GM19099 (cell line): ENCODE measurements around the gene OXSR1.
A peak's percentile ranks its signal among the peaks of the same experiment; 100 is the strongest.

Experiments
- POLR2A ChIP-seq: IDR thresholded peaks from 3 replicates; pipeline ENCODE4 v1.6.1; 2011; ENCODE audit warnings: low read depth; ENCODE audit not compliant: insufficient read length; ENCODE audit errors: extremely low read depth

OXSR1 gene

DNA sequence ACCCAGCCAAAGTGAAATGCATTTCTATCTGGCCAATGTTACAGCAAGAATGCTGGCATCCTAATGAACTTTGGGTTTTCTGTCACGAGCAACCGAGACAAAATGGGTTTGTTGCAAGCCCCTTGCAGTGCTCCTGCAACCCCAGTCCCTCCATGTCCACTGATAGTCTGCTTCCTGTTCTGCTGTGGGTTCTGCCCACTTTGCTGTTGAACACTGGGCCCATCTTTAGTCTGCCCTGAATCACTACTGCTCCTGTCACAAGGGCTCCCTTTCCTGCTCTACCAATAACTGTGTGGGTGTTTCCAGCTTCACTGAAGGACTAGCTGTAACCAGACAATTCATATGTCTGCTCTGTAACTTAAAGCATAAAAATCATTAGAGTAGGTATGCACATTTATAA is 12.7 kb upstream of the OXSR1 start:
- no peak for TF ChIP-seq POLR2A

GRCh38 chr3:38153221-38153620 is 12.1 kb upstream of the OXSR1 start:
- TF ChIP-seq POLR2A = no peak

DNA sequence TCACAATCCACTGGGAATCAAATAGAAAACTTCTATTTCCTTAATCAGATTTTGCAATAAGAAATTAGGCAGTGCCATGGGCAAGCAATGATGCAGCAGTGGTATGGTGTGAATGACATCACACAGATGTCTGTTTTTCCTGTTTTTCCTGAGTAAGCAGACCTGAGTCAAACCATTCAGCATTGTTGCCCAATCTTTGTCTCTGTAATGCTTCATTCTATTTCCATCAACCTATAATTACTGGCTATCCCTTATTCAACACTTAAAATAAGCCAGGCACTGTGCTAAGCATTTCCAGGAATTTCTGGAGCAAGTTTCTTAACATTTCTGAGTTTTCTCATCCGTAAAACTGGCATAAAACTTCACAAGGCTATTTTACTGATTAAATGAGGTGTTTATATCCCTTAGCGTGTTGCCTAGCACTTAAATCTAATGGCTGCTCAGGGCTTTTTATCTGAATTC is 11.3 kb upstream of the OXSR1 start:
- no peak for TF ChIP-seq POLR2A

DNA sequence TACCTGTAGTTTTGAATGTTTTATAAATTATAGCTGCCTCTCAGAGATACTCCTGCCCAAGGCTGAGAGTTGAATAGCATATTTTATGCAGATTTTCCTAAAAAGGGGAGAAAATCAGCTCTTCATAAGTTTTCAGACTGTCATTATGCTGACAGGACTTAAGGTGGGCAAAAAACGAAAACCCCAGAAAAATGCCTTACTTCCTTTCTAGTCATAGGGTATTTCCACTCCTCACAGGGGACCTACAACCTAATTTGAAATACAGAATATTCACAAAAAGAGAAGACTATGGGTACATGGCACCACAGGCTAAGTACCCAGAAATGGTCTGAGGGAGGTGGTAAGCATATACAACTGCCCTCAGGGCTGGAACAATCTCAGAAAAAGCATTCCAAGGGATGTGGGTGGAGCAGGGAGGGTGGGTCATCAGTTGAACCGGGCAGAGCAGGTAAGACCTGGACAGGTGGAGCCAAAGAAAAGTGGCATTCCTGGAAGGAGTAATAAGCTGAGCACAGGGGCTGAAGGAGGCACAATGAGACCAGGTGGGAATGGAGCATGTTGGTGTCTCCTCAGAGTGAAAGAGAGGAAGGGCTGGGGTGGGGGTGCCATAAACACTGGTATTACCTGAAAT is 10.6 kb upstream of the OXSR1 start:
- no peak for TF ChIP-seq POLR2A

DNA sequence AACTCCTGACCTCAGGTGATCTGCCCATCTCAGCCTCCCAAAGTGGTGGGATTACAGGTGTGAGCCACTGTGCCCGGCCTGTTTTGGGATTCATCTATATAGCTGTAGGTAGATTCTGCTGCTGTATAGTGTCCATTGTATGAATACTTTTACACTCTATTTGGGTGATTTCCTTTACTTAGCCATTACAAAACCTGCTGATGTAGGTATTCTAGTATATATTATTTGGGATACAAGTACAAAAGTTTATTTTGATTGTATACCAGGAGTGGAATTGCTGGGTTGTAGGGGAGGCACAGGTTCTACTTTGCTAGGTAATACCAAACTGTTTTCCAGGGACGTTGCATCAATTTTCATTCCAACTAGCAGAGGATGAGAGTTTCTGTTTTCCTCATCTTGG is 9.5 kb upstream of the OXSR1 start:
- no peak for TF ChIP-seq POLR2A

DNA sequence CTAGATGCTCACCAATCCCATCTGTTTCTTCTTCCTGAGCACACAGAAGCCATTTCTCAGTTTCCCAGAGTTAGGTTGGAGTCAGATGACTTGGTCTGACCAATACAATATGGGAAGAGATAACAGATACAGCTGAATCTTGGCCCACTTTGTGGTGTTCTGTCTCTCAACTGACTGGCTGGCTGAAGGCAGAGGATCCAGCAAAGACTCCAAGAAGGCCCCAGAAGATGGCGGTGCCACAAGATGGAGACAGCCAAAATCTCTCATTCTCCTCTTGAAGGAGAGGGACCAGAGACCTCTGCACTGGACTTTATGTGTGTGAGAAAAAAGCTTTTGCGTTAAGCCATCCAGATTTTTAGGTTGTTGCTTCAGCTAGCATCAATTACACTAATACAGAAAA is 8.2 kb upstream of the OXSR1 start:
- TF ChIP-seq POLR2A = no peak

DNA sequence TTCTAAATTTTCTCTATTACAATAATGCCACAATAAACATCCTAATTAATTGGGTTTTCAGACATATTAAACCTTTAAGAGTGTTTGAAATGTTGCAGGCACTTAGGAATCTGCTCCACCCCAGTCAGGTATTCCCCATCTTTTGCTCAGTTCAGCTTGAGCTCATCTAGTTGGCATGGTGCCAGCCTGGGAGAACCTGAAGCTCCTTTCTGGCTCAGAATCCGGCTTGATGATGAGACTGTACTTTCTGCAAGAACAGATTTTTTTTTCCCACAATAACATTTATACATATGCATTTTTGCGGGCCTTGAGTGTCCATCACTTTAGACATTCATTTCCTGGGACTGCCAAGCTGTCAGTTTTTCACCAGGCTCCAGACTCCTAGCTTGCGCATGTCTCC is 7.7 kb upstream of the OXSR1 start:
- TF ChIP-seq POLR2A = no peak

DNA sequence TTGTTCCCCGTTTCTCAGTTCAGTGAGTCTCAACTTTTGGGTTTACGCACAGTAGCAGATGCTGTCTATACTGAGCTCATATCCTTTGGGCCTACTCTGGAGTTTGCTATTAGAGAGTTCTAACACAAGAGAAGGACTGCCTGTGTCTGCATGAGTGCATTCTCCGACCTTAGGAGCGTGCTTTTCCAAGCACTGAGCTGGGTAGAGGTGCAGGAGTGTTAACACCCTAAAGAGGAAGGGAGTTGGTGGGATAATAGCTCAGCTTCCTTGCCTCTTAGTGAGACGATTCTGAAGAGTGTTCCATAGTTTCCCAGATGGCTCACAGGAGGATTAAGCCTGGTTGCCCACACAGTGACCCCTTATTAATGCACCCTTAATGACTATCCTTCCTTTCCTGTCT is 6.9 kb upstream of the OXSR1 start:
- TF ChIP-seq POLR2A = no peak

- no peak for TF ChIP-seq POLR2A
Observed at GRCh38 chr3:38163117-38163840, 2.1 kb upstream of the OXSR1 start.

DNA sequence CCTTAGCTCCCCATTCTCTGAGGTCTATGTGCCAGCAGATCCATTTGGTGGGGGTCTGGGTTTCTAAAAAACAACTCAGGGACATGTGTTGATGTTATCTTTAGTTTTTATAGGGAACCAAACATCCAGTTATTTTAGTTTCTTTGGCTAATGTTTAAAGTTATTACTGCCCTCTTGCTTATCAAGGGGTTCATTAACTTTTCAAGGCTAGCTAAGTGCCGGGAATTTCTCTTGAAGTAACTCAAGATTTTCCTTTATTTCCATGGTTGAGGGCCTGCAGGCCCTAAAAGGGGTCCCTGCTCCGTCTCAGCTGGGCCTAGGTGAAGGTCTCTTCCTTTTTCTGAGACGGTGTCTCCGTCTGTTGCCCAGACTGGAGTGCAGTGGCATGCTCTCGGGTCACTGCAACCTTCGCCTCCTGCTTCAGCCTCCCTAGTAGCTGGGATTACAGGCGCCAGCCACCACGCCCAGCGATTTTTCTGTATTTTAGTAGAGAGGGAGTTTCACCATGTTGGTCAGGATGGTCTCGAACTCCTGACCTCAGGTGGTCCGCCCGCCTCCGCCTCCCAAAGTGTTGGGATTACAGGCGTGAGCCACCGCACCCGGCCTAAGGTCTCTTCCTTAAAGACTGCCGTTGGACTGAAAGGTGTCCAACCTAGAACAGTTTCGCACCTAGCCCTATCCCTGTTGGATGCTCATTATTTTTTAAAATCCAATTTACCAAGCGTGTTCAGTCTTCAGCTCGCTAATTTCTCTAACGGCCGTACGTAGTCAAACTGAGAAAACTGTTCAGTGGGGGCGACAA is 1.3 kb upstream of the OXSR1 start:
- peak; percentile 18 for TF ChIP-seq POLR2A

DNA sequence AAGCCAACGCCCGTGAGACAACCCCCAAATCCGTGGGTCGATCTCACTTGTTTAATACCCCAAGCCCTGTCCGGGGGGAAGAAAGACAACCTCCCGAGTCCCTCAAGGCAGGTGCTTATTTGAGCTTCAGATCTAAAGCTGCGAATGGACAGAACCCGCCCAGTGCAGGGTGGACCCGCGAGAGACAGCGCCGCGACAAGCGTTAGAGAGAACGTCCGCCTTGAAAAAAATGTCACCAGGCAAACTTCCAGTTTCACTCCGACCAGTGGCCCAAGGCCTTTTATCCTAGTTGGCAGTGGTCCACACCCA is 740 bp upstream of the OXSR1 start:
- no peak for TF ChIP-seq POLR2A

DNA sequence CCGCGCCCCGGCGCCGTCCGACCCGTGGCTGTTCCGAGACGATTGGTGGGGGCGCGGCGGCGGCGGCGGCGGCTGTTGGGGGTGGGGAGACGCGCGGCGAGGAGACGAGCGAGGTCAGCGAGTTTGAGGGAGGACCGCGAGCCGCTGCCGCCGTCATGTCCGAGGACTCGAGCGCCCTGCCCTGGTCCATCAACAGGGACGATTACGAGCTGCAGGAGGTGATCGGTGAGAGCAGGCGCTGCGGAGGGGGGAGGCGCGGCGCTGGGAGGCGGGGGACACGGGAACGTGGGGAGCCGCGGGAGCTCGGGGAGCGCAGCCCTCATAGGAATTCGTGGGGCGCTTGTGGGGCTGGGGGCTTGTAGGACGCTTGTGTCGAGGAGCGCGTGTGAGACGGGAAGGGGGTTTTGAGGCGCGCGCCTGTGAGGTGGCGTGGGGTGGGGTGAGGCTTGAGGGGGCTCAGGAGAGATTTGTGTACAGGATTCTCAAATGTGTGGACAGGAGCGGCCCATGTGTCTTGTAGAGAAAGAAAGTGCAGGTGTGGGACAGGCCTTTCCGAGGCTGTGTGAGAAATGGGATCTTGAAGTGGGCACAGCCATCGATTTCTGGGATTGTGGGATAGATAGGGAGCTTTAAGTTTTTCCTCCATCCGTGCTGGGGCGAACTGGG is 518 bp downstream of the OXSR1 start:
- no peak for TF ChIP-seq POLR2A

DNA sequence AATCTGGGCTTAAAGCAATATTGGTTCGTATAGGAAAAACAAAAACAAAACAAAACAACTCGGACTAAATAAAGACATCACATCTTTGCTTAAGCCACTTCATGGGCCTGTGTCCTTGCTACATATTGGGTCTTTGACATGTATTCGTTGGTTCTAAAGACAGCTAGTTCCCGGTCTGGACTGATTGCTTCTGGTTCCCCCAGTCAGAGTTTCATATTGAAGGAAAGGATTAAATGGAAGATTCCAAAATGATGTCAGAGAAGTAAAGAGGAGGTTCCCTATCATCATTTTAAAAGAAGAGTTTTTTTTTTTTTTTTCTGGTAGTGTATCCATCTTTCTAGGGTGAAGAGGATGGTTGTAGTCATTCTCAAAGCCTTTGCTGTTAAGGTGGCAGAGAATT is 2.3 kb downstream of the OXSR1 start:
- TF ChIP-seq POLR2A = no peak

- no peak for TF ChIP-seq POLR2A
Observed at GRCh38 chr3:38168151-38169026, 3.1 kb downstream of the OXSR1 start.

DNA sequence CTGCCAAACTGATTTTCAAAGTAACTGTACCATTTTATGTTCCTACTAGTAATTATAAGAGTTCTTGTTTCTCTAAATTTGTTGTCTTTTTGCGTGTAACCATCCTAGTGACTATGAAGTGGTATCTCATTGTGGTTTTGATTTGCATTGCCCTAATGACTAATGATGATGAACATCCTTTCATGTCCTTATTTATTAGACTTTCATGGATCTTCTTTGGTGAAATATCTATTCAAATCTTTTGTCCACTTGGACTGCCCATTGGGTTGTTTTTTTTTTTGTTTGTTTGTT is 3.6 kb downstream of the OXSR1 start:
- TF ChIP-seq POLR2A = no peak
